NCI-H524 treated with DMSO at 0.1 percent for 48 hours (cell line): ENCODE results near the gene BAG1.

Experiments used
- DNase-seq: peaks from one replicate; lab custom pipeline; 2025; lab: John Stamatoyannopoulos, UW

The BAG1 gene

GRCh38 chr9:33273972-33274328 is 9.4 kb upstream of the BAG1 start:
- DNase-seq, result no peak

DNA sequence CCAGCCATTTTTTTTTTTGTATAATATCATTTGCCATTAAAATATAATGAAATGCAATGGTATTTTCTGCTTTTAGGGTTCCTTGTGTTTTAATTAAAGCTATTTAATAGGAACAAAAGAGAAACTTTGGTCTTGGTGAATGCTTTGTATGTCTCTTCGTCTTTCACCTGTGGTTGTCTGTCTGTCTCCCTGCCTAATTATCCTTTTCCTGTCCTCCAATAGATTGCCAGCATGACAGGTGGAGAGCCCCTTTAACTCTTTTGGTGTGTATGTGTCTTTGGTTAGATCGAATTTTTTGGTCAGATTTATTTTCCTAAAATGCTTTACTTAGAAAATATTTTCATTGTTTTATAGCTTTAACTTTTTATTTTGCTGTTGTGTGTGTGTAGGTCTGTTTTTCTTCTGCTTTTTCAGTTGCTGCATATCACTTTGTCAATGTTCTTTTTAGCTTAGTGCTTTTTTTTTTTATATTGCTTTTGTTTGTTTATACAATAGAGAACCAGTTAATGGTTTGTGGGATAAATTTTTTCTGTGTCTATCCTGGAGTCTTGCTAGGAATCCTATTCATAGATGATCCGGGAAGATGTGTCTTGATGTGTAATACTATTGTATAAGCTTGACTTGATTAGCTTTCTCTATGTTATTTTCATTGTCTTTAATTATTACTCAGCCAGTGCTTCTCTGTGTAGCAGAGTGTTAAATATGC is 8.9 kb upstream of the BAG1 start:
- DNase-seq, result no peak

GRCh38 chr9:33272061-33272460 is 7.6 kb upstream of the BAG1 start:
- DNase-seq, result no peak

DNA sequence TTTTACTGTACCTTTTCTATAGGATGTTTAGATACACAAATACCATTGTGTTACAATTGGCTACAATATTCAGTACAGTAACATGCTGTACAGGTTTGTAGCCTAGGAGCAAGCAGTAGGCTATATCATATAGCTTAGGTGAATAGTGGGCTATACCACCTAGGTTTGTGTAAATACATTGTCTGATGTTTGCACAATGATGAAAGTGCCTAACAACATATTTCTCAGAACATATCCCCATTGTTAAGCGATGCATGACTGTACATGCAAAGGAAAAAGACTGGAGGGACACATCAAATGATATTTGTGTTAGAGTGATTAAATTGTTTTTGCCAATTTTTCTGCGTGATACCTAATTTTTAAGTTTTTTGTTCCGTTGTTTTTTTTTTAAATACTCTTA is 5.6 kb upstream of the BAG1 start:
- no peak for DNase-seq

GRCh38 chr9:33267151-33267767 is 2.8 kb upstream of the BAG1 start:
- no peak for DNase-seq

GRCh38 chr9:33265211-33265865 is 830 bp upstream of the BAG1 start:
- no peak for DNase-seq

DNA sequence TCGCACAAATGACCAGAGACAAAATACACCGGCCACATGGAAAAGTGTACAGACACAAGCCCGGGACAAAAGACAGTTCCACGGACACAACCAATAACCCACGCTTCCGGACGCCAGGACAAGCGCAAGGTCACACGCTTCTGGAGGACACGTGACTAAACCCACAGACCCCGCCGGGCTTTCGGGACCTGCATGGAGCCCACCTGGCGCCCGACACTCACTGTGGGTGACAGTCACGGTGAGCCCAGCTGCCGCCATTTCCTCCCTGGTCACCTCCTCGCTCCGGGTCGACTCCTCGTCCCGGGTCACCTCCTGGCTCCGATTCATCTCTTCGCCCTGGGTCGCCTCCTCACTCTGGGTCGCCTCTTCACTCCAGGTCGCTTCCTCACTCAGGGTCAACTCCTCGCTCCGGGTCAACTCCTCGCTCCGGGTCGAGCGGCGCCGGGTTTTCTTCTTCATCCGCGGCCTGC is 470 bp downstream of the BAG1 start:
- no peak for DNase-seq

DNA sequence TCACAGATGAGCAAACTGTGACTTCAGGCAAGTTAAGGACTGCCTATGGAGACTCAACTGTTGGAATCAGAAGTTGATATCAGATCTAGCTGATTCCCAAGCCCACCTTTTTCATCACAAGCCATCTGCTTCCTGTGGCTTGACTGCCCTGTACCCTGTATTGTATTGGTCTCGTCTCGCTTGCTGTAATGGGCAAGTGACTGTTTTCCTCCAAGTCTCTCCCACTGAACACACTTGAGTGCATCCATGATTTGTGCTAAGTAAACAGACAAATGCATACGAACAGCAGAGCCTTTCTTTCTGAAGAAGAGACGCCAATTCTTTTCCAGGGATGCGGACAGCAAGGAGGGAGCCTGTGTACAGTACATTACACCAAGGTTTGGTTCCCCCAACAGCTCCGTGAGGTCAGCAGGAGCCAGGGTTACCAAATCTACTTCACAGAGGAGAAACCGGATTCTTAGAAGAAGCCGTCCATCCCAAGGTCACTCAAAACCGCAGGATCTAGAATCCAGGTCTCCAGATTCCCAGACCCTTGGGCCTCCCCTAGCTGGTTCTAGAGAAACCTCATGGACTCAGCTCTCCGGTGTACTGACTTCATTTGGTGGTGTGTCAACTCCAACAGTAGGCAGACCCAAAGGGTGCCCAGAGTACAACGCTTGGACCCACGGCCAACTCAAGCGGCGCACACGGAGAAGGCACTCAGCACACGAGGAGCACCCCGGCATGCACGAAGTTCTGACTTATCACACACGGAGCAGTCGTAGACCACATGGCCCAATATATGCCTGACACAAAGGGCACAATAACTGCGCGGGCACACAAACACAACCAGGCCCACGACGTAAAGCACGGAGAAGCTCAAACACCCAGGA is 1.1 kb downstream of the BAG1 start:
- no peak for DNase-seq

DNA sequence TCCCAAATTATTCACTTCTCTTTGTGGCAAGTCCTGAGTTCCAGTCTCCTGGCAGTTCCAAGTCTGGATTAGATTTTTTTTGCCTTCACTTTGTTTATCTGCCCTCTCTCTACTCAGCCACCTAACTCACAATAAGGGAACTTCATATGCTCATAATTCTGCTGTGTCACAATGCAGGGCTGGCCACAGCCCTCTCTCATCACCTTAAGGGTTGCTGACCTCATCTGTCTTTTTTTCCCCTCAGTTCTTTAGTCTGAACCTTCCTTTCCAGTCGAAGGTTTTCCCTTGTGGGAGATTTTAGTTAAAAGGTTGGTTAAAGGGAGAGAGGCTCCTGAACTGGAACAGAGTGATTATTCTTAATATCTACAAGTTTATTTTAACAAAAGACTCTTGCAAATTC is 4.1 kb downstream of the BAG1 start:
- no peak for DNase-seq

DNA sequence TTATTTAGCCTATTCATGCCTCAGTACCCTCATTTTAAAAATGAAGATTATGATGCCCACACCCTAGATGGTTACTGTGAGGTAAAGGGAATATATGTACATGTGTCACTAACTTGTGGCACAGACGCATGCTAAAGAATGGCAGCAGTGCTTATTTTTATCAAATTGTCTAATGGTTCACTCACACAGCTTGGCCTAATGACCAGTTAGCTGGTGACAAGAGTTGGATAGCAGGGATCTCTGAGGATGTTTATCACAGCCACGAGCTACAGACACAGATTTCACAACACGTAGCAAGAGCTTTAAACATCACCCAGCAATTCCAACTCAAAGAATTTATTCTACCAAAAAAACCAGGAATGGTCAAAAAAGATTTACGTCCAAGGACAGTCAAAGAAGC is 7.2 kb downstream of the BAG1 start:
- DNase-seq, result no peak

GRCh38 chr9:33256236-33256635 is 8.3 kb downstream of the BAG1 start:
- no peak for DNase-seq

GRCh38 chr9:33255471-33255870 is 9.0 kb downstream of the BAG1 start:
- DNase-seq, result no peak

DNA sequence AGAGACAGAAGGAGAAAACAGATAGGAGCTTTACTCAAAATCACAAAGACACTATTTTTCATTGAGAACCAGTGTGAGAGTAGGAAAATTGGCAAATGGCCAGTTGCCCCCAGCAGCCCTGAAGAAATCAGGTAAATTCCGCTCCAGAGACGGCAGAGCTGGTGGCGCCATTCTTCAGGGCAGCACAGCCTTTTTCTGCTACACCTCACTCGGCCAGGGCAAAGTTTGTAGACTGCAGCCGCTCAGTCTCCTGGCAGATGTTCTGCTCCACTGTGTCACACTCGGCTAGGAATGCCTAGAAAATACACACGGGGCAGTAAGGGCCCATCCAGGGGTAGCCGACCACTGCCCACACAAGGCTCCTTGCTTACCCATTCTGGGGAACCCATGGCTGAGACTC is 9.5 kb downstream of the BAG1 start:
- no peak for DNase-seq

DNA sequence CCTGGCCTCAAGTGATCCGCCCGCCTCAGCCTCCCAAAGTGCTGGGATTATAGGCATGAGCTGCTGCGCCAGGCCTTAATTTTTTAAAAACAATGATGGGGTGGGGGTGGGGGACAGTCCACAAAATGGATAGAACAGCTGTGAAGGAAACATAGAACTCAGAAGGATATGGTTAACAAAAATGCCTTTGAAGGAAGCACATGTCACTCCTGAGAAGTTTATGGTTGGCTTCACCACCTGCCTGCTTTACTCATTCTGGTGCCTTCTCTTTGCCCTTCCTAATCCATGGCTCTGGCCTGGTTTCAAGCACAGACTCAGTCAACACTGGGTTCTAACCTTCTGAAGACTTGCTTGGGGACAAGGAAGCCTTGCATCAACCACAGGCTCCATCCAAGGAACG is 10.3 kb downstream of the BAG1 start:
- no peak for DNase-seq

DNA sequence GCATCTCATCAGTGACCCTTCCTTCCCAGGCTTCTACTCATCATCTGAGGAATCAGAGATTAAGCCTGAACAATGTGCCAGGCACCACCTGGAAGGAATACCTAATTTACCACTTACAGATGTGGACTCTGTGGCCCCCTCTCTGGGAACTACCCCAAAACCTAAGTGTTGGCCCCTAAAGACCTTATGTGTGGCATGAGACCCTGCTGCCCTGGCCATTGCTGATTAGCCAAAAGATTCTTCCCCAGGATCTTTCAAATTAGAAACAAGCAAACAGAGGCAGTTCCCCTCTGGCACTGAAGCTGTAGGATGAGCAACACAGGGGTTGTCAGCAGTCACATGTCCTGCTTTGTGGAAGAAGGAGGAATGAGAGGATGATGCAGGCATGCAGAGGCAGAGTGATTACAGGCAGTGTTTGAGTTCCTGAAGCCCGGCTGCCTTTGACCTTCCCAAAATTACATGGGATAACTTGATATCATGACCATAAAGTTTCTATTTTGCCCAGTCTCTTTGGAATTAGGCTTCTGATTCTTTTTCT is 14.0 kb downstream of the BAG1 start:
- DNase-seq, result no peak

- no peak for DNase-seq
Observed at GRCh38 chr9:33249983-33250382, 14.5 kb downstream of the BAG1 start.

DNA sequence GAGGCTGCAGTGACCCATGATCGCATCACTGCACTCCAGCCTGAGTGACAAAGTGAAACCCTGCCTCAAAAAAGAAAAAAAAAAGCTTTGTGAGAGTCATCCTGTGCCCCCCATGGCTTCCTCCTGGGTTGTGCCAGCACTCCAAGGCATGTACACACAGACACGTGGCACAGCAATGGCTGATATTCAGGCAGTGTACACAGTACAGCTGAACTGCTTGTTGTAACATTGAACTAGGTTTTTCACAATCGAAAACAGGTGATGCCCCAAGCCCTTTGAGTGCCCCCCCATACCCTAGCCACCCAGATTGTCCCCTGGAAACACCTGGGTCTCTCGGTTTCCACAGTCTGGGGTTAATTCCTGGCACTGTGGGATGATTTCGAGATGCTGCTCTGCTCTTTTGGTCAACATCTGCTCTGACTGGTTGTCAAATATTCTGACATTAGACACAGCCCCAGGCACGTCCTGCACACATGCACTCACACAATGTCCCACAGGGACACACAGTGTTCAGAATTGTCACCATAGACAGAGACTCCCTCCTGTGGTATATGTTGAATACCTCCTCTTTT is 15.3 kb downstream of the BAG1 start:
- DNase-seq, result no peak

DNA sequence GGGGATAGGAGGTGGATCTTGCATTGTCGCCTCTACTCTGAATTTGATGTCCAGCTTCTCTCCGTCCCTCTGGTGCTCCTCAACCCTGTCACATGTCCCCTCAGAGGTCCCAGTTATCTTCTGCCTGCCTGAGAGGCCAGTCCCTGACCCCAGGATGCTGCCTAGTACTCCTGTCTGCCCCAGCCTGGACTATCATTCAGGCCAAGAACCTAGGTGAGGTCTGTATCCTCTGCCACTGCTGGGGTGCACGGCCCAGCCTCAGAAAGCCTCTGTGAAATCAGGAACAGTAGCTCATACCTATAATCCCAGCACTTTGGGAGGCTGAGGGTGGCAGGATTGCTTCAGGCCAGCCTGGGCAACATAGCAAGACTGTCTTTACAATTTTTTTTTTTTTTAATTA is 15.9 kb downstream of the BAG1 start:
- no peak for DNase-seq

DNA sequence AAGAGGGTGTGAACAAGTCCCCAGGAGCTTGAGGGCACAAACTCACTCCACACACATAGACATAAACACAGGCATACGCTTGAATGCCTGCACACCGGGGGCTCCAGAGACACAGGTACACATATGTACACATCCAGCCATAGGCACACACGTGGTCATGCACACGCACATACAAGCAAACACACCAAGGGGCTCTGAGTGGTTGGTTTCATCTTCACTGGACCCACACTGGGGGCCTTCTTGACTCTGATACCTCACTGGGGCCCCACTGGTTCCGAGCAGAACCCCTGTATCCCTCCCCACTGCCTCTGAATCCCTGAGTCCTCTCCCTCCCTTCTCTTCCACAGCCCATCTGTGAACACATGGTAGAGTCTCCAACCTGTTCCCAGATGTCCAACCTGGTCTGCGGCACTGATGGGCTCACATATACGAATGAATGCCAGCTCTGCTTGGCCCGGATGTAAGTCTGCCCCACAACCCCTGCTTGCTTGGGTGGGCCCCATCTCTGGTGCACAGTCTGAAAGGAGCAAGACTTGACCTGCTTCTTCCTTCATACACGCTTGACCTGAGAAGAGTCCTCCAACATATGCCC is 18.1 kb downstream of the BAG1 start:
- no peak for DNase-seq

- no peak for DNase-seq
Observed at GRCh38 chr9:33245341-33245740, 19.2 kb downstream of the BAG1 start.

GRCh38 chr9:33244137-33244784 is 20.2 kb downstream of the BAG1 start:
- DNase-seq, result no peak
